ENCODE data around the gene ARID3C.

DNA sequence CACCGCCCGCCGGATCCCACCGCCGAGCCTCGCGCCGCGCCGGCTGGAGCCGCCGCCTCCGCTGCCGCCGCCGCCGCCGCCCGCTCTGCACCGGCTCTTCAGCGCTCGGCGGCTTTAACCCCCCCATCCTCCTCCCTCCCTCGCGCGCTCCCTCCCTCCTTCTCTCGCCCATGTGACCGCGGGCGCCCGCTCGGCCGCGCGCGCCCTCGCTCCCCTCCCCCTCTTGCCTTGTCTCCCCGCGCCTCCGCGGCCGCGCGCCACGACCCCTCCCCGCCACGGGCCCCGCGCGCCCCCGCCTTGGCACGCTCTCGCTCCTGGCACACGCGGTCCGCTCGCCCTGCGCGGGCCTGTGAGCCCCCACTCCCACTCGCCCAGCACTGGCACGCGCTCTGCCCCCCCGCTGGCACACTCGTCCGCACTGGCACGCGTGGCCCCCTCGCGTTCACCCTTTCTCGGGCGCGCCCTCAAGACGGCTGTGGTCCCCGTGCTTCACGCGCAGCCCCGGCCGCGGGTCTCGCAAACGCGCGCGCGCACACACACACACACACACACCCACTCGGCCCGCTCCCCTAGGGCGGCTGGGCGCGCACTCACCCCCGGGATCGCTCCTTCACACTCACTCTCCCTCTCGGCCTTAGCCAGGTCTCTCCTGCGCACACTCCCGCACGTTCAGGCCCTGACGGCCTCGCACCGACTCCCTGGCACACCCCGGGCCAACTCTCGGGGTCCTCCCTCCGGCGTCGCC is 39.1 kb downstream of the ARID3C start, which contains the start of gene CNTFR:
- TF ChIP-seq, protein P1, sequence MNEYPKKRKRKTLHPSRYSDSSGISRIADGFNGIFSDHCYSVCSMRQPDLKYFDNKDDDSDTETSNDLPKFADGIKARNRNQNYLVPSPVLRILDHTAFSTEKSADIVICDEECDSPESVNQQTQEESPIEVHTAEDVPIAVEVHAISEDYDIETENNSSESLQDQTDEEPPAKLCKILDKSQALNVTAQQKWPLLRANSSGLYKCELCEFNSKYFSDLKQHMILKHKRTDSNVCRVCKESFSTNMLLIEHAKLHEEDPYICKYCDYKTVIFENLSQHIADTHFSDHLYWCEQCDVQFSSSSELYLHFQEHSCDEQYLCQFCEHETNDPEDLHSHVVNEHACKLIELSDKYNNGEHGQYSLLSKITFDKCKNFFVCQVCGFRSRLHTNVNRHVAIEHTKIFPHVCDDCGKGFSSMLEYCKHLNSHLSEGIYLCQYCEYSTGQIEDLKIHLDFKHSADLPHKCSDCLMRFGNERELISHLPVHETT (tag by site-specific recombination; IDR thresholded peaks at IDR 0.05): no peak
- TF ChIP-seq MZF1 (tag by site-specific recombination; IDR thresholded peaks at IDR 0.05; ENCODE audit: borderline replicate concordance) (no peak), CTCF (tag by site-specific recombination; IDR thresholded peaks at IDR 0.05) (no peak), ZNF670 (tag by site-specific recombination; IDR thresholded peaks at IDR 0.05; ENCODE audit: low read depth) (no peak), ZNF184 (tag by site-specific recombination; IDR thresholded peaks at IDR 0.05) (no peak), ZNF211 (tag by site-specific recombination; IDR thresholded peaks at IDR 0.05; ENCODE audit: low read depth) (no peak), ZNF660 (tag by site-specific recombination; IDR thresholded peaks at IDR 0.05) (no peak), ZFHX2 (tag by site-specific recombination; conservative IDR thresholded peaks at IDR 0.05) (peak; percentile 92), ZNF23 (tag by site-specific recombination; IDR thresholded peaks at IDR 0.05; ENCODE audit: borderline replicate concordance) (no peak)
- TF ChIP-seq, protein P2, sequence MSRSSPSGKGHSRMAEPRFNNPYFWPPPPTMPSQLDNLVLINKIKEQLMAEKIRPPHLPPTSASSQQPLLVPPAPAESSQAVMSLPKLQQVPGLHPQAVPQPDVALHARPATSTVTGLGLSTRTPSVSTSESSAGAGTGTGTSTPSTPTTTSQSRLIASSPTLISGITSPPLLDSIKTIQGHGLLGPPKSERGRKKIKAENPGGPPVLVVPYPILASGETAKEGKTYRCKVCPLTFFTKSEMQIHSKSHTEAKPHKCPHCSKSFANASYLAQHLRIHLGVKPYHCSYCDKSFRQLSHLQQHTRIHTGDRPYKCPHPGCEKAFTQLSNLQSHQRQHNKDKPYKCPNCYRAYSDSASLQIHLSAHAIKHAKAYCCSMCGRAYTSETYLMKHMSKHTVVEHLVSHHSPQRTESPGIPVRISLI (tag by site-specific recombination; IDR thresholded peaks at IDR 0.05): no peak
- TF ChIP-seq, protein P3, sequence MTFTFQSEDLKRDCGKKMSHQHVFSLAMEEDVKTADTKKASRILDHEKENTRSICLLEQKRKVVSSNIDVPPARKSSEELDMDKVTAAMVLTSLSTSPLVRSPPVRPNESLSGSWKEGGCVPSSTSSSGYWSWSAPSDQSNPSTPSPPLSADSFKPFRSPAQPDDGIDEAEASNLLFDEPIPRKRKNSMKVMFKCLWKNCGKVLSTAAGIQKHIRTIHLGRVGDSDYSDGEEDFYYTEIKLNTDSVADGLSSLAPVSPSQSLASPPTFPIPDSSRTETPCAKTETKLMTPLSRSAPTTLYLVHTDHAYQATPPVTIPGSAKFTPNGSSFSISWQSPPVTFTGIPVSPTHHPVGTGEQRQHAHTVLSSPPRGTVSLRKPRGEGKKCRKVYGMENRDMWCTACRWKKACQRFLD (tag by site-specific recombination; IDR thresholded peaks at IDR 0.05): no peak
- TF ChIP-seq, protein P4, sequence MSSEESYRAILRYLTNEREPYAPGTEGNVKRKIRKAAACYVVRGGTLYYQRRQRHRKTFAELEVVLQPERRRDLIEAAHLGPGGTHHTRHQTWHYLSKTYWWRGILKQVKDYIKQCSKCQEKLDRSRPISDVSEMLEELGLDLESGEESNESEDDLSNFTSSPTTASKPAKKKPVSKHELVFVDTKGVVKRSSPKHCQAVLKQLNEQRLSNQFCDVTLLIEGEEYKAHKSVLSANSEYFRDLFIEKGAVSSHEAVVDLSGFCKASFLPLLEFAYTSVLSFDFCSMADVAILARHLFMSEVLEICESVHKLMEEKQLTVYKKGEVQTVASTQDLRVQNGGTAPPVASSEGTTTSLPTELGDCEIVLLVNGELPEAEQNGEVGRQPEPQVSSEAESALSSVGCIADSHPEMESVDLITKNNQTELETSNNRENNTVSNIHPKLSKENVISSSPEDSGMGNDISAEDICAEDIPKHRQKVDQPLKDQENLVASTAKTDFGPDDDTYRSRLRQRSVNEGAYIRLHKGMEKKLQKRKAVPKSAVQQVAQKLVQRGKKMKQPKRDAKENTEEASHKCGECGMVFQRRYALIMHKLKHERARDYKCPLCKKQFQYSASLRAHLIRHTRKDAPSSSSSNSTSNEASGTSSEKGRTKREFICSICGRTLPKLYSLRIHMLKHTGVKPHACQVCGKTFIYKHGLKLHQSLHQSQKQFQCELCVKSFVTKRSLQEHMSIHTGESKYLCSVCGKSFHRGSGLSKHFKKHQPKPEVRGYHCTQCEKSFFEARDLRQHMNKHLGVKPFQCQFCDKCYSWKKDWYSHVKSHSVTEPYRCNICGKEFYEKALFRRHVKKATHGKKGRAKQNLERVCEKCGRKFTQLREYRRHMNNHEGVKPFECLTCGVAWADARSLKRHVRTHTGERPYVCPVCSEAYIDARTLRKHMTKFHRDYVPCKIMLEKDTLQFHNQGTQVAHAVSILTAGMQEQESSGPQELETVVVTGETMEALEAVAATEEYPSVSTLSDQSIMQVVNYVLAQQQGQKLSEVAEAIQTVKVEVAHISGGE (tag by site-specific recombination; conservative IDR thresholded peaks at IDR 0.05; ENCODE audit: low read depth): no peak
- TF ChIP-seq, protein P5, sequence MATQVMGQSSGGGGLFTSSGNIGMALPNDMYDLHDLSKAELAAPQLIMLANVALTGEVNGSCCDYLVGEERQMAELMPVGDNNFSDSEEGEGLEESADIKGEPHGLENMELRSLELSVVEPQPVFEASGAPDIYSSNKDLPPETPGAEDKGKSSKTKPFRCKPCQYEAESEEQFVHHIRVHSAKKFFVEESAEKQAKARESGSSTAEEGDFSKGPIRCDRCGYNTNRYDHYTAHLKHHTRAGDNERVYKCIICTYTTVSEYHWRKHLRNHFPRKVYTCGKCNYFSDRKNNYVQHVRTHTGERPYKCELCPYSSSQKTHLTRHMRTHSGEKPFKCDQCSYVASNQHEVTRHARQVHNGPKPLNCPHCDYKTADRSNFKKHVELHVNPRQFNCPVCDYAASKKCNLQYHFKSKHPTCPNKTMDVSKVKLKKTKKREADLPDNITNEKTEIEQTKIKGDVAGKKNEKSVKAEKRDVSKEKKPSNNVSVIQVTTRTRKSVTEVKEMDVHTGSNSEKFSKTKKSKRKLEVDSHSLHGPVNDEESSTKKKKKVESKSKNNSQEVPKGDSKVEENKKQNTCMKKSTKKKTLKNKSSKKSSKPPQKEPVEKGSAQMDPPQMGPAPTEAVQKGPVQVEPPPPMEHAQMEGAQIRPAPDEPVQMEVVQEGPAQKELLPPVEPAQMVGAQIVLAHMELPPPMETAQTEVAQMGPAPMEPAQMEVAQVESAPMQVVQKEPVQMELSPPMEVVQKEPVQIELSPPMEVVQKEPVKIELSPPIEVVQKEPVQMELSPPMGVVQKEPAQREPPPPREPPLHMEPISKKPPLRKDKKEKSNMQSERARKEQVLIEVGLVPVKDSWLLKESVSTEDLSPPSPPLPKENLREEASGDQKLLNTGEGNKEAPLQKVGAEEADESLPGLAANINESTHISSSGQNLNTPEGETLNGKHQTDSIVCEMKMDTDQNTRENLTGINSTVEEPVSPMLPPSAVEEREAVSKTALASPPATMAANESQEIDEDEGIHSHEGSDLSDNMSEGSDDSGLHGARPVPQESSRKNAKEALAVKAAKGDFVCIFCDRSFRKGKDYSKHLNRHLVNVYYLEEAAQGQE (tag by site-specific recombination; IDR thresholded peaks at IDR 0.05): no peak
